Activated CD4-positive, CD25-positive, alpha-beta regulatory T cell (primary cell): Measurements from ENCODE around the gene ADISSP.

Experiments used
- DNase-seq, 4 experiments: peaks; one replicate each; lab custom pipeline; 2025; lab: John Stamatoyannopoulos, UW

The ADISSP gene

GRCh38 chr20:3781153-3781910 is 13.8 kb upstream of the ADISSP start, which contains the start of gene SPEF1:
Gene SPEF1, minus strand, starts transcription at chr20:3781448. Its CDS starts 161 bp downstream, at chr20:3781287.
- DNase-seq: no peak

DNA sequence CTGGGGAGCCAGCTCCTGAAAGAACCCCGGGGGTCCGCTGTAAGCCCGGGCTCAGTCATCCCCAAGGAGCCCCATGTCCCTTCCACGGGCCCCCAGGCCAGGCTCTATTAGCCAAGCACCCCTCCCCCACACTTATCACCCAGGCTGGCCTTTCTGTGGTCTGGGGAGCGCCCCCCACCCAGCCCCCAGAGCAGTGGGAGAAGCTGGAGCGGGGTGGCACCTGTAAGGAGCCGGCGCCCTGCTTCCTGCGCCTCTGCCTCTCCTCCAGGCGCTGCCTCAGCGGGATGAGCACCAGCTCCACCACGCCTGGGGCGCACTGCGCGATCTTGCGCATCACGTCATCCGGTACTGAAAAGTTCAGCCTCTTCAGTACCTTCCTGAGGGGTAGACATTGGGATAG is 11.4 kb upstream of the ADISSP start:
- DNase-seq: no peak

- DNase-seq: no peak
Measured at GRCh38 chr20:3777716-3778629, 10.4 kb upstream of the ADISSP start.

DNA sequence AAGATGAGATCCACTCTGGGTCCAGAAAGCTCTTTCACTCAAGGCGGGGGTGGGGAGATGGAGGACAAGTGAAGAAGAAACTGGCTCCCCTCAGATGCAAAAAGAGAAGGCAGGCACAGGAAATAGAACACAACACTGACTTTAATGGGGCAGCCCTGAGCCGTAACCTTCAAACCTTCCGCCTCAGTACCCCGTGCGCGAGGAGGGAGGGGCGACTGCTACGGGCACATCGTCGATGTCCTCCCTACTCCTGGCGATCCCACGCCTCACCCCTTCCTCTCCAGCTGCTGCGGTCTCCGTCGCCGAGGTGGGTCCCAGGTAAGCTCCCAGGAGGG is 9.8 kb upstream of the ADISSP start:
- DNase-seq: no peak

DNA sequence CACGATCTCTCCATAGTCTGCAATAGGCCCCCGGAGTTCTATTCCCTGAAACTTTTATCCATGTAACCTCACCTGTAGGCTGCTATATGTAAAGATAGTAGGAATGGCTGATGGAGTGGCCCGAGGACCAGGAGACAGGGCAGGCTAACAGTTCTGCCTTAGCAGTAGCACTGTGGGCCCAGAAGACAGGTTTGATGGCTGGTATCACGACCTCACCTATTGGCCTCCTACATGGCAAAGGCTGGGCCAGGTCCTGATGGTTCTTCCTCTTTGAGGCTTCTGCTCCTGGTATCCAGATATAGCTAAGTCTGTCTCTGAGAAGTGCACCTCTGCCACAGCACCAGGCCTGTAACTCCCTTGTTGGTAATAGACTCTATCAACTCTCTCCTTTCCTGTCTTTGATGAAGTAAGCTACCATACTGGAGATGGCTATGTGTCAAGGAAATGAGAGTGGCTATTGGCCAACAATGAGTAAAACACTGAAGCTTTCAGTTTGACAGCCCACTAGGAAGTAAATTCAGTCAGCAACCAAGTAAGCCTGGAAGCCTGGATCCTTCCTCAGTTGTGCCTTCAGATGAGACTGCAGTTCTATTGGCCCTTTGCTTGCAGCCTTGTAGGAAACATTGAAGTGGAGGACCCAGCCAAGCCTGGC is 8.0 kb upstream of the ADISSP start:
- no peak for DNase-seq

- no peak for DNase-seq
Measured at GRCh38 chr20:3771552-3772058, 4.1 kb upstream of the ADISSP start.

DNA sequence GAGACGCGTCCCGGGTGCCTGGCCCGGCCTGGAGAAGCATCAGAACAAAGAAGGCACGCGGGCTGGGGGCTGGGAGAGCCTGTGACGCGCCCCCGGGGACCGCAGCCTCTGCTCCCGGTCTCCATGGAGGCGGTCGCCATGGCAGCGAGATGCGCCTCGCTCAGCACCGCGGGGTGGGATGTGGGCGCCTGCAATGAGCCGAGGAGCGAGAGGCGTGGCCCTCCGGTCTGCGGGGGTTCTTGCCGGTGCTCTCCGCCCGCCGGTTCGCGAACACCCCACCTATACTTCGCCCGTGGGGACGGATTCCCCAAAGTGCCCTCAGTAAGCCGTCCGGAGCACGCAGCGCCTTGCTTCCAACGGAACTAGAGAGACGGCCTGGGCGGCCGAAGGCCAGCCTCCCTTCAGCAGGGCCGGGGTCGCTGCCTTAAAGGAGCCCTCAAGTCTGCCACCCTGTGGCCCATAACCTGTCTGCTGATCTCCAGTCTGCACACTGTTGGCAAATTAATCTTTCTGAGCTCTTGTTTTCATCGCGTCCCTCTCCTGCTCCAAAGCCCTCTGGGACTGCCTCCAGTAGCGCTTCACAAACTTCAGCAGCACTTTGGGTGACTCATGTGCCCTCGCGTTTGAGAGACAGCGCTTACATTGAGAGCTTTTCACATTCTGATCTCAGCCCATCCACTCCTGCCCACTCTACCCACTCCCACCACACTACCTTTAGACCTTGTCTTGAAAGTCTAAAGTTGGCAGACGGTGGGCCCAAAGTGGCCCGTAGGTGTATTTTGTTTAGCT is 983 bp upstream of the ADISSP start:
- DNase-seq: peak; percentile 51 to 65 (median 61)

DNA sequence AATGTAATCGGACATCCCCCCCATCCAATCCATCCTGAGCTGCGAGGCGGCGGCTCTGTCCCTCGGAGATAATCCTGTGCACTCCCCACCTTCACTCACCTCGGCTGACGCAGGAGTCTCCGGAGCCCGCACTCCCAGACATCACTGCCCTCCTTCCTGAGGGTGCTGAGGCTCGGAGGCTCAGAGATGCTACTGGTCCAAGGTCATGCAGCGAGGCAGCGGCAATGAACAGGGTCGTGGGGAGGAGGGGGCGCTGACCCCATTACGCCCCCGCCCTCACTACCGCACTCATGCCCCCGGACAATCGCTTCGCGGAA is 485 bp downstream of the ADISSP start:
- DNase-seq: no peak

DNA sequence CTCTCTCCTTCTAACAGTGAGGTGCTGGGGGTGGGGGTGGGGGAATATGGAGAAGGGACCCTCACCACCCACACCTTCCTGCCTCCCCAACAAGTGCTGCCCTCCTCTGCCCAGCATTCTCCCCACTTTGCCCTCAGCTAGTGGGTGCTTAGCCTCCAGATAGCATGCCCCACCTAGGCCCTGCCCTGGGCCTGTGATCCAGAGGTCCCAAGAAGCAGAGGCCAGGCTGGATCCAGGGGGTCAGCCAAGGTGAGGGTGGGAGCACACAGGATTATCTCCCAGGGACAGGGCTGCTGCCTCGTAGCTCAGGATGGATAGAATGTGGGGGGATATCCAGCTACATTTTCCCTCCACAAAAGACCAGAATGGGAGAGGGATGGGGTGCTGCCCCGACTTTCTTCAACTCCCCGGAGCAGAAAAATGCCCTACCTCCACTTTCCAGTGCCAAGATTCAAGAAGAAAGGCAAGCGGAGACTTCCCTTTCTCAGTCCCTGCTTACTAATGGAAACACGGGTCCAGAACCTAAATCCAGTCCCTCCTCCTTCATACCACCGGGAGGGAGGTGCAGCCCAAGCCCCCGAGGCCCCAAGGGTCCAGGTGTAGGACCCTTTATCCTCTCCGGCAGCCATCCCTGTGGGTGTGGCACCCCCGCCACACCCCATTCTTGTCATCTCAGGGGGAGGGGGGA is 987 bp downstream of the ADISSP start:
- no peak for DNase-seq

DNA sequence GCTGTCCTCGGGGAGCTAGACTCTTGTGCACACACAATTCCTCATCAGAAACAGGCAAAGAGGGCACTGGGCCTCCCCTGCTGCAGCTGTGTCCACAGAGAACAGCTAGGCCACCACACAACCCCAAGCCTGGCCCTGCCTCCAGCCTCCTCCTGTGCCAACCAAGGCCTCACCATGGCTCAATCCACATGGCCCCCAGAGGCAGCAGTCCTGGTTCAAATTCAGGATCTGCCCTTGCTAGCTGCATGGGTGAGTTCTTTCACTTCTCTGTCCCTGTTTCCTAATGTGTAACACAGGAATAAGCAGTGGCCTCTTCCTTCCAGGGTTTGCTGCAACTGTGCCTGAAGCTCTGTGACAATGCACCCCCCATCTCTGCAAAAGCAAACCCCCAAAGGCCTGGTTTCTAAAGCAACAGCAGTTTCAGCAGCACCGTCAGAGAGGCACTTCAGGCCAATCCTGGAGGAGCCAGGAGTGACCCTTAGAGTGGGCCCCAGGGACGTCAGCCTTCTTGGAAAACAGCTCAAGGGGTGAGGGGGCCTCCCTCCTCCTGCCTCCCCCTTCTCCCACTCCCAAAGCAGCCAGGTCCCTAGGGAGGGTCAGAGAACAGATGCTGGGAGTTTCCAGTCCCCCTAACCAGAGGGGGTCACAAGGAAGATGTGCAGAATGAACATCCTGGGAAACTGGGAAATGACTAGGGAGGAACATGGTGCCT is 2.2 kb downstream of the ADISSP start:
- no peak for DNase-seq

GRCh38 chr20:3764659-3765058 is 2.9 kb downstream of the ADISSP start:
- DNase-seq: no peak

DNA sequence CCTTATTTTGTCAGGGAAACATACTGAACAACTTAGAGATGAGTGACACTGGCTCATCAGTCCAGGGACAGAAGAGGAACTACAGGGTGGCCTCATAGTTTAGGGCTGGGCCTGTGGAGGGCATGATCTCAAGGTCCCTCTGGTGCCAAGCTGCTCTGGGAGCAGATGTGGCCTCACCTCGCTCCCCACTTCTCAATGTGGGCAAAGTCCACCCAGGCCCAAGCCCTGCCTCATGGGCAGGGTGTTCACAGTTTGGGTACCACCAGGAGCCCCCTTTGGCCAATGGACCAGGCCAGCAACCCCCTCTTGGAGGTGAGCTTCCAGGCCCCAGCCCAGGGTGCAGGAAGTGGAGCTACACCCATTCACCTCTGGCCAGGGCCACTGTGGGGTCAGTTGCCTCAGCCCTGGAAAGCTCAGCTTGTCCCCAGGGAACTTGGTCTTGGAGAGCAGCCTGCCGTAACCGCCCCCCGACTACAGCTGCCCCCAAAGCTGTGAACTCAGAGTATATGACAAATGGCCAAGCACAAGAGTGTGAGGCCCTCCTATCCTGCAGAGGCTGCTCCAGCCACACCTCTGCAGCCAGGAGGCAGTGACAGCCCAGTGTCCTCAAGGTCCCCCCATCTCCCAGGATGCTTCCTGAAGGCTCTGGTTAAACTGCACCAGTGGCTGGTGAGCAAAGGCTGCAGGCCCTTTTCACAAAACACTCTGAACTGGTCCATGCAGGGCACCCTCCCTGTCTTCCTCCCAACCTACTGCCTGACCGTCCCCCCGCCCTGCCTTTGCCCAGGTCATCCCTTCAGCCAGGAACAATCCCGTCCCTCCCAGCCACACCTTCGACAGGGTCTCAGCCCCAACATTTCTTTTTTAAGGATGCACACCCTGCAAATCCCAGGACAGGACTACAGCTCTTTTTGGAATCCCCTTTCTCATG is 3.6 kb downstream of the ADISSP start:
- DNase-seq: no peak

- DNase-seq: no peak
Measured at GRCh38 chr20:3760655-3761348, 6.8 kb downstream of the ADISSP start.

DNA sequence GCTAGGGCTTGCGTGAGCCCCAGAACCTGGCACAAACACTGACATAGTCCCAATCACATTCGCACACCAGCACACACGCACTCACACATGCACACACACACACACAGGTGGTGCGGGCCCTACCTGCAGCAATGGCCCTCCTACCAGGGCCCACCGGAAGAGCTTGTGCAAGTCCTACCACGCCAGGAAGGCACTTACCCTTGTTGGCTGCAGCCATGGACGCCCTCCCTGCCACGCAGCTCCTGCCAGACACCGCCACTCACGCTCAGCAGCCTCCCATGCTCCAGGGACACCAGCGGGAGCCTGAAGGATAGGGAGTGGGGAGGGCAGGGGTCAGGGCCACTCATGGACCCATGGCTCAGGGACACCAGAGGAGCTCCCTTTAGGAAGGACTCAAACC is 7.7 kb downstream of the ADISSP start:
- no peak for DNase-seq

DNA sequence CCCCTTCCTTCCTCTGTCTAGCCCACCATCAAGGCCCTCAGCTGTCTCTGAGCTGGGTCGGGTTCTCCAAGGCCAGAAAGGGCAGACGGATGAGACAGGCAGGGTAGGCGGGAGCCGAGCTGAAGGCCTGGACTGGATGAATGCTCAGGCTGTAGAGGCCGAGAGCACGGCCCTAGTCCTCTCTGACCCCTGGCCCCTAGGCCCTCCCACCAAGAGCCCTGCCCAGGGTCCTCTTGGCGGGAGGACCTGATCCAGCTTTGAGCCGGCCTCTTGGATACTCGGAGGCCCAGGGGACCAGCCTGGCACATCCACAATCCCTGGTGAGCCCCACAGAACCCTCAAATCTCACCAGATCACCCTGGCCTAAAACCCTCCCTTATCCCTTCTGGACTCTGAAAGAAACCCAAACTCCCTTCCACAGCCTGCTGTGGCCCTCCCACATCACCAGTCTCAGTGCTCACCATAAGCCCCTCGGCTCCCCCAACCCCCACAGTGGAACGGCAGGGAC is 8.2 kb downstream of the ADISSP start:
- DNase-seq: no peak

DNA sequence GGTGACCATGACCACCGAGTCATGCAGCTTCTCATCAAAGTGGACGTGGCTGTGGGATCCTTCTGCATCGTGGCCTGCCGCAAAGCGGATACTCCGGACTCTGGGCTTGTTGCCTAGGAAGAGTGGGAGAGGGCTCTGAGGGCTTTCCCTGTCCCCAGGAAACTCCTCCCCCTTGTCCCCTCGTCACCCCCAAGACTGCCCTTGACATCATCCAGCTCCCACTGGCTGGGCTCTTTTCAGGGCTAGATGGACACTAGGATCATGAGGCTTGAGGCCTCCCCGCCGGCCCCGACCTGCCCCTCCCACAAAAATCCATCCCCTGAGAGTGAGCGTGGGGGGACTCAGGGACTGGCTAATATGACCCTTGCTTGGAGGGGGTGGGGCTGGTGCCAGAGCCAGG is 9.0 kb downstream of the ADISSP start:
- no peak for DNase-seq

DNA sequence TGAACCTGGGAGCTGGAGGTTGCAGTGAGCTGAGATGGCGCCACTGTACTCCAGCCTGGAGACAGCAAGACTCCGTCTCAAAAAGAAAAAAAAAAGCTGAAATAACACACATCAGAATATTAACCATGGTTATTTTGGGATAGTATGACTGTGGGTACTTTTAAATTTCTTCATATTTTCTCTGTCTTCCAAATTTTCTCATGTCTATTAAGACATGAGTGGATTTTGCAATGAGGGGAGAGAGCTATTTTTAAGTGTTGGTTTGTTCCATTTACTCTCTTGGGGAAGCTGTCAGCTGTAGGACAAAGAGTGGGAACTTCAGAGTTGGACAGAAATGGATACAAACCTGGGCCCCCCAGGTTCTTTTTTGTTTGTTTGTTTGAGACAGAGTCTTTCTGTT is 10.3 kb downstream of the ADISSP start:
- DNase-seq: no peak

- DNase-seq: no peak
Measured at GRCh38 chr20:3755814-3756480, 11.6 kb downstream of the ADISSP start.
